Esophagus muscularis mucosa (tissue), 4 donors: ENCODE measurements around the gene LRRC42. TPM values are rescaled to one million over a fixed set of nuclear protein-coding genes. Genes with fewer than 3 reads are reported as not detected.

ENCODE experiments used
- DNase-seq: peaks from one replicate; pipeline ENCODE4 v3.0.0-alpha.2; 2017; ENCODE audit errors: extremely low spot score
- H3K27ac ChIP-seq, 4 donors: fragments of 200-600 bp; sonication (generic); replicated peaks in 1 of 4; 1 replicate in 3 of 4; 2 replicates in 1 of 4; pipeline ENCODE4 v1.5.1; 2016 to 2019; ENCODE audit warnings: mild to moderate bottlenecking in 1 of 4
- H3K27me3 ChIP-seq, 4 donors: fragments of 200-600 bp; sonication (generic); one replicate each; pipeline versions ENCODE4 v1.5.1 to v1.6.0; 2016 to 2019
- H3K36me3 ChIP-seq, 4 donors: fragments of 200-600 bp; sonication (generic); one replicate each; pipeline ENCODE4 v1.5.1; 2016 to 2019
- H3K4me1 ChIP-seq, 4 donors: fragments of 200-600 bp; sonication (generic); one replicate each; pipeline ENCODE4 v1.5.1; 2016 to 2019
- H3K4me3 ChIP-seq, 4 donors: fragments of 200-600 bp; sonication (generic); 1 replicate in 2 of 4; 2 replicates in 2 of 4; pipeline ENCODE4 v1.5.1; 2016 to 2019; ENCODE audit warnings: mild to moderate bottlenecking in 4 of 4, moderate library complexity in 1 of 4
- H3K9me3 ChIP-seq, 4 donors: fragments of 200-600 bp; sonication (generic); 1 replicate in 3 of 4; 2 replicates in 1 of 4; pipeline ENCODE4 v1.5.1; 2016 to 2019
- CTCF ChIP-seq, 3 experiments: fragments of 200-600 bp in 2 of 3; fragments of 450-650 bp in 1 of 3; sonication (generic) in 2 of 3; IDR thresholded peaks; one replicate each; pipeline ENCODE4 v1.5.1; 2017 to 2019; ENCODE audit warnings: antibody characterized with exemption in 3 of 3, mild to moderate bottlenecking in 2 of 3, moderate library complexity in 1 of 3
- EP300 ChIP-seq: sonication (generic); formaldehyde crosslinking; IDR thresholded peaks from one replicate; pipeline ENCODE4 v1.6.1; 2017; ENCODE audit warnings: antibody characterized with exemption
- POLR2A ChIP-seq: fragments of 450-650 bp; IDR thresholded peaks from one replicate; pipeline ENCODE4 v1.6.1; 2017; ENCODE audit warnings: antibody characterized with exemption, moderate library complexity, mild to moderate bottlenecking, low read depth
- POLR2AphosphoS5 ChIP-seq, 2 donors: sonication (generic); formaldehyde crosslinking; IDR thresholded peaks; one replicate each; pipeline ENCODE4 v1.6.1; 2017; ENCODE audit warnings: antibody characterized with exemption in 2 of 2
- WGBS: methylation state at CpG from one replicate; pipeline ENCODE4 v1.1.5; 2018; 5-methylcytosine and 5-hydroxymethylcytosine counted together
- intact Hi-C: fragments of 100-400 bp; cut with DNase I; formaldehyde crosslinking; loops from one replicate; pipeline ENCODE4 v1.15.1; 2023
- total RNA-seq, 4 donors: library from RNA; depleted of rRNA; stranded (reverse); fragments of >200 nt; gene quantifications; one replicate each; pipeline versions ENCODE4 v1.1.0 to v1.2.1, GENCODE V29; 2016

The LRRC42 gene
- total RNA-seq = 10 to 100 TPM; 22.8 to 35.6 (median 28.9) TPM

- Histone ChIP-seq H3K27ac (peak within 1 kb of the TSS; percentile 92 to 94 (median 94)), H3K27me3 (no peaks in the 10 kb centered on the region), H3K4me1 (peaks cover 18 to 61% (median 56%) of the 10 kb centered on the region in 4 donors), H3K36me3 (peaks cover 0 to 4% (median under 1%) of the 10 kb centered on the region in 4 donors), H3K4me3 (peak within 1 kb of the TSS; percentile 72 to 90 (median 82)), H3K9me3 (no peaks in the 10 kb centered on the region)
- DNase-seq = no peak
- 2% methylated on average over 25 of the region's 58 CpGs for WGBS
- intact Hi-C loops = loop anchor here (5.0 kb wide), 1 partner anchor 49 kb away; no protein-coding TSS in a partner anchor
- TF ChIP-seq CTCF (IDR thresholded peaks at IDR 0.05) (peak; percentile 47 to 54 (median 48)), POLR2A (no peak), EP300 (no peak), POLR2AphosphoS5 (IDR thresholded peaks at IDR 0.05) (peak in 1 of 2 donors; percentile 51)
Measured at GRCh38 chr1:53946252-53947171, at the start of gene LRRC42. Gene LRRC42, plus strand, starts transcription at chr1:53946350. Its CDS starts 5,650 bp downstream, at chr1:53952000.

- H3K4me1 ChIP-seq = peaks cover 3 to 41% (median 39%) of the 10 kb centered on the region in 4 donors
- DNase-seq = no peak
- H3K4me3 ChIP-seq = no peak overlapping the region
- no peaks in the 10 kb centered on the region for H3K27me3 ChIP-seq
- TF ChIP-seq POLR2A (no peak), POLR2AphosphoS5 (IDR thresholded peaks at IDR 0.05) (peak; percentile 50 to 66), EP300 (peak; percentile 66)
- peak overlapping the region; percentile 48 to 76 (median 72) for H3K27ac ChIP-seq
- no peaks in the 10 kb centered on the region for H3K36me3 ChIP-seq
- intact Hi-C loops = loop anchor here (5.0 kb wide), 1 partner anchor 51 kb away; the partner anchor contains the start of genes IFT25 and LRRC42
- no peaks in the 10 kb centered on the region for H3K9me3 ChIP-seq
- WGBS = 42% methylated on average over 2 of the region's 2 CpGs
Measured at GRCh38 chr1:53896635-53897229, 49.4 kb upstream of the LRRC42 start.

- DNase-seq = no peak
- peak overlapping the region; percentile 48 to 76 (median 60) for H3K27ac ChIP-seq
- peaks cover 3 to 46% (median 40%) of the 10 kb centered on the region in 4 donors for H3K4me1 ChIP-seq
- H3K27me3 ChIP-seq = no peaks in the 10 kb centered on the region
- no peak overlapping the region for H3K4me3 ChIP-seq
- 0% methylated on average over 2 of the region's 2 CpGs for WGBS
- no peaks in the 10 kb centered on the region for H3K36me3 ChIP-seq
- intact Hi-C loops = loop anchor here (5.0 kb wide), 1 partner anchor 48 kb away; the partner anchor contains the start of genes IFT25 and LRRC42
- H3K9me3 ChIP-seq = no peaks in the 10 kb centered on the region
- TF ChIP-seq EP300 (no peak), POLR2A (no peak), CTCF (IDR thresholded peaks at IDR 0.05) (no peak), POLR2AphosphoS5 (IDR thresholded peaks at IDR 0.05) (no peak)
Measured at GRCh38 chr1:53899206-53899628, 46.9 kb upstream of the LRRC42 start.

GRCh38 chr1:53899708-53900107 is 46.4 kb upstream of the LRRC42 start:
- Histone ChIP-seq H3K27ac (peak overlapping the region in 1 of 4 donors; percentile 76), H3K4me1 (peaks cover 3 to 46% (median 40%) of the 10 kb centered on the region in 4 donors), H3K36me3 (no peaks in the 10 kb centered on the region), H3K4me3 (no peak overlapping the region), H3K27me3 (no peaks in the 10 kb centered on the region), H3K9me3 (no peaks in the 10 kb centered on the region)
- WGBS = 86% methylated on average over 3 of the region's 3 CpGs
- DNase-seq = no peak
- intact Hi-C loops = loop anchor here (5.0 kb wide), 1 partner anchor 48 kb away; the partner anchor contains the start of genes IFT25 and LRRC42
- no peak for TF ChIP-seq EP300
- no peak for TF ChIP-seq CTCF (IDR thresholded peaks at IDR 0.05)
- TF ChIP-seq POLR2A = no peak
- TF ChIP-seq POLR2AphosphoS5 (IDR thresholded peaks at IDR 0.05) = no peak
